ENCODE measurements around the gene FNIP1. TPM values are rescaled to one million over a fixed set of nuclear protein-coding genes. Genes with fewer than 3 reads are reported as not detected.

Gene FNIP1
- total and polyA plus RNA-seq, 10 donors, result 3.6 to 53.4 (median 38.7) TPM

DNA sequence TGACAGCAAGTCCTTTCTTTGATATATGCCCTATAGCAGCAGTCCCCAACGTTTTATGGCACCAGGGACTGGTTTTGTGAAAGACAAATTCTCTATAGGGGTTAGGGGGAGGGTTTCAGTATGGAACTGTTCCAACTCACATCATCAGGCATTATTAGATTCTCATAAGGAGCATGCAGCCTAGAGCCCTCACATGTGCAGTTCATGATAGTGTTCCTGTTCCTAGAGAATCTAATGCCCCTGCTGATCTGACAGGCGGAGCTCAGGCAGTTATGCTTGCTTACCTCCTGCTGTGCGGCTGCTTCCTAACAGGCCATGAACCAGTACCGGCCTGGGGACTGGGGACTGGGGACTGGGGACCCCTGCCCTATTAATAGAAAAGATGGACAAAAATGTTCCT is 159.1 kb downstream of the FNIP1 start:
- H3K27me3 ChIP-seq (replicated peaks in 1 of 7), result no peaks in the 10 kb centered on the region
- no peak overlapping the region for H3K4me3 ChIP-seq
- H3K36me3 ChIP-seq, result peaks cover 0 to 6% (median 0%) of the 10 kb centered on the region in 6 donors
- TF ChIP-seq POLR2AphosphoS5 (IDR thresholded peaks at IDR 0.05) (no peak), POLR2A (IDR thresholded peaks at IDR 0.05) (no peak)
- TF ChIP-seq, protein P1, sequence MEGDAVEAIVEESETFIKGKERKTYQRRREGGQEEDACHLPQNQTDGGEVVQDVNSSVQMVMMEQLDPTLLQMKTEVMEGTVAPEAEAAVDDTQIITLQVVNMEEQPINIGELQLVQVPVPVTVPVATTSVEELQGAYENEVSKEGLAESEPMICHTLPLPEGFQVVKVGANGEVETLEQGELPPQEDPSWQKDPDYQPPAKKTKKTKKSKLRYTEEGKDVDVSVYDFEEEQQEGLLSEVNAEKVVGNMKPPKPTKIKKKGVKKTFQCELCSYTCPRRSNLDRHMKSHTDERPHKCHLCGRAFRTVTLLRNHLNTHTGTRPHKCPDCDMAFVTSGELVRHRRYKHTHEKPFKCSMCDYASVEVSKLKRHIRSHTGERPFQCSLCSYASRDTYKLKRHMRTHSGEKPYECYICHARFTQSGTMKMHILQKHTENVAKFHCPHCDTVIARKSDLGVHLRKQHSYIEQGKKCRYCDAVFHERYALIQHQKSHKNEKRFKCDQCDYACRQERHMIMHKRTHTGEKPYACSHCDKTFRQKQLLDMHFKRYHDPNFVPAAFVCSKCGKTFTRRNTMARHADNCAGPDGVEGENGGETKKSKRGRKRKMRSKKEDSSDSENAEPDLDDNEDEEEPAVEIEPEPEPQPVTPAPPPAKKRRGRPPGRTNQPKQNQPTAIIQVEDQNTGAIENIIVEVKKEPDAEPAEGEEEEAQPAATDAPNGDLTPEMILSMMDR (IDR thresholded peaks at IDR 0.05 in 8 of 11, conservative IDR thresholded peaks at IDR 0.05 in 3 of 11), result no peak
- 74 to 82% (median 77%) methylated on average over 4 of the region's 4 CpGs for whole genome bisulfite sequencing, 5 donors
- H3K4me1 ChIP-seq, result peaks cover 13 to 57% (median 26%) of the 10 kb centered on the region in 6 donors
- H3K9me3 ChIP-seq, result no peaks in the 10 kb centered on the region
- intact Hi-C loops (cut with DNase I; ENCODE audit: low total_unique reads), result loop anchor here (5.0 kb wide), 1 partner anchor 160 kb away; the partner anchor contains the start of gene FNIP1
- peak overlapping the region in 2 of 8 donors; percentile 92 to 100 for H3K27ac ChIP-seq
- DNase-seq, result no peak

GRCh38 chr5:131635684-131636572 is 160.9 kb downstream of the FNIP1 start:
- 3 to 7% (median 5%) methylated on average over 24 of the region's 24 CpGs for WGBS, 5 donors
- no peak for DNase-seq
- TF ChIP-seq POLR2A (IDR thresholded peaks at IDR 0.05) (no peak), POLR2AphosphoS5 (IDR thresholded peaks at IDR 0.05) (no peak)
- TF ChIP-seq, protein P1 (IDR thresholded peaks at IDR 0.05 in 8 of 11, conservative IDR thresholded peaks at IDR 0.05 in 3 of 11), result no peak
- peak overlapping the region; percentile 92 to 100 (median 100) for H3K27ac ChIP-seq
- H3K9me3 ChIP-seq, result no peaks in the 10 kb centered on the region
- intact Hi-C loops (cut with DNase I; ENCODE audit: low total_unique reads), result loop anchor here (5.0 kb wide), 1 partner anchor 161 kb away; the partner anchor contains the start of gene FNIP1
- H3K36me3 ChIP-seq, result peaks cover 0 to 6% (median 0%) of the 10 kb centered on the region in 6 donors
- peak overlapping the region; percentile 42 to 89 (median 70) for H3K4me3 ChIP-seq
- peaks cover 17 to 70% (median 44%) of the 10 kb centered on the region in 6 donors for H3K4me1 ChIP-seq
- no peaks in the 10 kb centered on the region for H3K27me3 ChIP-seq (replicated peaks in 1 of 7)

DNA sequence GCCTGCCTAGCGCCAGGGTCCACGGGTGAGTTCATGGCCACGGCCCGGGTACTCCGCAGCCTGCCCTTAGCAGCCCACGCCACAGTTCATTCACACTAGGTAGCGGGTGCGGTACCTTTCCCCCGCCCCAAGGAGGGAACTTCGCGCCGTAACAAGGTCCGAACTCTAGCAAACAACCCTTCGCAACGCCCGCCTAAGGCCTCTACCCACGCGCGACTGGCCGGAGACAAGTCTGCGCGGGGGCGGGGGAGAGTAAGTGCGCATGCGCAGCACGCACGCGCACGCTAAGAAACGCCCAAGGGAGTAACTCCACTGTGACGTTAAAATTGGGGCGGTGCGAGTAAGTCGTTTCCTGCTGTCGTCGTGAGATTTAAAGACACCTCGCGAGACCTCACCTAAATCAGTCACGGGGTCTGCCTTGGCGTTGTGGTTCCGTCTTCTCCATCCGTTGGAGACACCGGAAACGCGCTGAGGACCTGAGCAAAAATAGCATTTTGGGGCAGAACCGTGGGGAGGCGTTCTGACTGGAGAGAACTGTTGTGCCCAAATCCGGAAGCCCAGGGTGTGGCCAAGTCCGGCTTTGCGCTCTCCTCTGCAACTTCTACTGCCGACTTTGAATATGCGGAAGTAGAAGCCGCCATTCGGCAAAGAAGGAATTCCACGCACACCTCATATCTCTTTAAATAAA is 161.7 kb downstream of the FNIP1 start, which contains the start of gene RAPGEF6:
TSS of gene RAPGEF6 (minus strand) at position 234 of the 688 bp plus-strand sequence. CDS start at position 35, 199 bp downstream.
- Histone ChIP-seq H3K9me3 (no peaks in the 10 kb centered on the region), H3K4me3 (peak within 1 kb of the TSS; percentile 57 to 89 (median 70)), H3K4me1 (peaks cover 17 to 70% (median 50%) of the 10 kb centered on the region in 6 donors), H3K36me3 (peaks cover 0 to 6% (median 0%) of the 10 kb centered on the region in 6 donors), H3K27me3 (replicated peaks in 1 of 7) (no peaks in the 10 kb centered on the region), H3K27ac (peak within 1 kb of the TSS; percentile 92 to 100 (median 100))
- TF ChIP-seq POLR2A (IDR thresholded peaks at IDR 0.05) (peak; percentile 36 to 93 (median 77)), POLR2AphosphoS5 (IDR thresholded peaks at IDR 0.05) (peak; percentile 96 to 99 (median 99))
- TF ChIP-seq, protein P1 (IDR thresholded peaks at IDR 0.05 in 8 of 11, conservative IDR thresholded peaks at IDR 0.05 in 3 of 11), result peak in 3 of 11 experiments; percentile 28 to 48 (median 30)
- intact Hi-C loops (cut with DNase I; ENCODE audit: low total_unique reads), result loop anchor here (5.0 kb wide), 2 partner anchors 38 to 162 kb away; partner anchors contain the start of gene FNIP1
- 0 to 1% (median 0%) methylated on average over 34 to 55 of the region's 55 CpGs for WGBS, 5 donors
- DNase-seq, result peak; percentile 98

Measured in spleen (tissue), 11 donors.